Measurements from ENCODE around the gene DPP6. TPM values are rescaled to one million over a fixed set of nuclear protein-coding genes. Genes with fewer than 3 reads are reported as not detected.

DPP6 gene
- total and polyA plus RNA-seq, 4 experiments from 2014 or later: not detected

DNA sequence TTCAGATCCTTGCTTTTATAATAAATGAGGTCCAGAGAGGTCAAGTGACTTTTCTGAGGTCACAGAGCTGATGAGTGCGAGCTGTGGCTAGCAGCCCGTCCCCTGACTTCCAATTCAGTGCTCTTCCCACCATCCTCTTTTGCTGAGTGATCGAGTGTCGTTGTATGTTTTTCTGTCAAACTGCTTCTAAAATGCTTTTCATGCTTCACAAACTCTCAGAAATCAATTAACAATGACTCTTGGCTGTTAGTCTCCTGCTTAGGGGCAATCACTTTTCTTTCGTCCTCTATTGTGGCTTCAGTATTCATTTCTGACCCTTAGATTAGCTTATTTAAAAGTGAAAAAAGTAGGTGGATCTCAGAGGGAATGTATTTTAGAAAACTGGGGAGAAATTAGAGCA is 423.7 kb downstream of the DPP6 start:
- no peak overlapping the region for H3K4me3 Mint-ChIP-seq
- no peaks in the 10 kb centered on the region for H3K9me3 ChIP-seq (ENCODE audit: control insufficient read depth in 1 of 2, low read length in 2 of 2)
- intact Hi-C loops (cut with micrococcal nuclease): no loop called here
- H3K27ac Mint-ChIP-seq: no peak overlapping the region
- H3K27ac ChIP-seq (ENCODE audit: low read depth, low read length): no peak overlapping the region
- no peaks in the 10 kb centered on the region for H3K4me1 ChIP-seq (ENCODE audit: insufficient read depth, low read length)
- no peaks in the 10 kb centered on the region for H3K27me3 ChIP-seq (ENCODE audit: insufficient read depth, low read length)
- no peak overlapping the region for H3K4me3 ChIP-seq (ENCODE audit: low read length in 2 of 2)
- H3K4me1 Mint-ChIP-seq: no peaks in the 10 kb centered on the region
- H3K36me3 ChIP-seq (ENCODE audit: insufficient read depth, low read length): no peaks in the 10 kb centered on the region
- no peaks in the 10 kb centered on the region for H3K27me3 Mint-ChIP-seq
- ChIA-PET CTCF (ENCODE audit: partially characterized antibody) (interaction anchor here (0.5 kb wide), 1 partner anchor 58 kb away, joined by 3 read pairs; no protein-coding TSS in a partner anchor), POLR2A (ENCODE audit: partially characterized antibody) (no interaction called here)
- no peaks in the 10 kb centered on the region for H3K36me3 Mint-ChIP-seq
- peaks cover 0 to 3% (median 0%) of the 10 kb centered on the region in 8 donors for H3K9me3 Mint-ChIP-seq
- no peak for DNase-seq

DNA sequence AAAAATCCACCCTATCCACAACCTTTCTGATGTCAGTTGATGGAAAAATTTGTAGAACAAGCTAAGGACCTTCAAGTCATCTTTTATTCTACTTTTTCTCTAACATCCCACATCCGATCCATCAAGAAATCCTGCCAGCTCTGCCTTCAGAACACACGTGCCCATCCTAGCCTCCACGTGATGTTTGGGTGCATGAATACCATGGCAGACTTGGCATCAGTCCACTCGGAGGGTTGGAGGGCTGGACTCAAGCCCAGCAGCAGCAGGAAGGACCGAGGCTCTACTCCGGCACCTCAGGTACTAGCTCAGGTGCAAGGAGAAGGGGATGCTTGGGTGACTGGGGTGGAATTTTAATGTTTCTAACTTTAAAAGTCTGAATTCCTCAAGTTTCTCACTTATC is 428.6 kb downstream of the DPP6 start:
- Histone ChIP-seq H3K4me1 (ENCODE audit: insufficient read depth, low read length) (no peaks in the 10 kb centered on the region), H3K4me3 (ENCODE audit: low read length in 2 of 2) (no peak overlapping the region), H3K9me3 (ENCODE audit: control insufficient read depth in 1 of 2, low read length in 2 of 2) (no peaks in the 10 kb centered on the region), H3K27me3 (ENCODE audit: insufficient read depth, low read length) (no peaks in the 10 kb centered on the region), H3K27ac (ENCODE audit: low read depth, low read length) (no peak overlapping the region), H3K36me3 (ENCODE audit: insufficient read depth, low read length) (no peaks in the 10 kb centered on the region)
- CTCF ChIA-PET (ENCODE audit: partially characterized antibody): no interaction called here
- POLR2A ChIA-PET (ENCODE audit: partially characterized antibody): no interaction called here
- intact Hi-C loops (cut with micrococcal nuclease): no loop called here
- DNase-seq: no peak
- no peak overlapping the region for H3K4me3 Mint-ChIP-seq
- no peaks in the 10 kb centered on the region for H3K4me1 Mint-ChIP-seq
- no peaks in the 10 kb centered on the region for H3K36me3 Mint-ChIP-seq
- H3K27me3 Mint-ChIP-seq: no peaks in the 10 kb centered on the region
- H3K27ac Mint-ChIP-seq: no peak overlapping the region
- H3K9me3 Mint-ChIP-seq: peaks cover 0 to 3% (median 0%) of the 10 kb centered on the region in 8 donors

DNA sequence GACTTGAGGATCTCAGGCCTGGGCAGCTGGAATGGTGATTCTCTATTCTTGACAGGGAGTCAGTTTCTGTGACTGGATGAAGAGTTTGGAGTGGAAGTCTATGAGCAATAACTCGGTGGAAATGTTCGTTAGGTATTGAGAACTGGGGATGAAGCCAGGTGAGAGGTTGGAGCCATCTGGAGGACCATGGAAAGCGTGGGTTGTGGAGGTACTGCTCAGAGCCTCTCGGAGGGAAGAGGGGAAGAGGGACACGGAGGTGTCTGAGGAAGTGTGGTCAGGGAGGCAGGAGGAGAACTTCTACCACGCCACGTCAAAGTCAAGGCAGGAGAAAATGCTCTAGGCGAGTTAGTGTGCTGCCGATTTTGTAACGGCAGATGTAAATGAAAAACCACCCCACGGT is 430.7 kb downstream of the DPP6 start:
- Mint-ChIP-seq H3K4me1 (no peaks in the 10 kb centered on the region), H3K27ac (no peak overlapping the region), H3K27me3 (no peaks in the 10 kb centered on the region), H3K9me3 (peaks cover 0 to 7% (median under 1%) of the 10 kb centered on the region in 8 donors), H3K4me3 (no peak overlapping the region), H3K36me3 (no peaks in the 10 kb centered on the region)
- no peak overlapping the region for H3K27ac ChIP-seq (ENCODE audit: low read depth, low read length)
- intact Hi-C loops (cut with micrococcal nuclease): no loop called here
- ChIA-PET CTCF (ENCODE audit: partially characterized antibody) (no interaction called here), POLR2A (ENCODE audit: partially characterized antibody) (no interaction called here)
- H3K4me1 ChIP-seq (ENCODE audit: insufficient read depth, low read length): no peaks in the 10 kb centered on the region
- no peak for DNase-seq
- no peaks in the 10 kb centered on the region for H3K27me3 ChIP-seq (ENCODE audit: insufficient read depth, low read length)
- no peaks in the 10 kb centered on the region for H3K36me3 ChIP-seq (ENCODE audit: insufficient read depth, low read length)
- no peak overlapping the region for H3K4me3 ChIP-seq (ENCODE audit: low read length in 2 of 2)
- H3K9me3 ChIP-seq (ENCODE audit: control insufficient read depth in 1 of 2, low read length in 2 of 2): no peaks in the 10 kb centered on the region

DNA sequence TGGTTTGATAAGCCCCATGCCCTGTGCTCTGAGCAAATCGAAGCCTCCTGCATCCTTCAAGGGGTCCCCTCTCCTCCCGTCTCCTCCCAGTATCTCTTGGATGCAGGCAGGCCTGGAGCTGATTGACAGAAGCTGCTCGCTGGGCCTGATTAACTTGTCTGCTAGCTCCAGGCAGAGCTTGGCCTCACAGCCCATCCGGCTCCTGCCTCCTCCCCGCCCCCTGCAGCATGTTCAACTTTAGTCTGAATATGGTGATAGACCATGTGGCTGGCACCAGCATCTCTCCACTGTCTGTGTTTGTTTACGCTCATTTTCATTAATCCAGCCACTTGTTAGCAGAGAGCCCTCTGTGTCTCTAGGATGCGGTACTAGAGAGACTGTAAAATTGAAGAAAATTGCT is 432.2 kb downstream of the DPP6 start:
- Histone ChIP-seq H3K4me1 (ENCODE audit: insufficient read depth, low read length) (no peaks in the 10 kb centered on the region), H3K9me3 (ENCODE audit: control insufficient read depth in 1 of 2, low read length in 2 of 2) (no peaks in the 10 kb centered on the region), H3K27ac (ENCODE audit: low read depth, low read length) (no peak overlapping the region), H3K36me3 (ENCODE audit: insufficient read depth, low read length) (no peaks in the 10 kb centered on the region), H3K27me3 (ENCODE audit: insufficient read depth, low read length) (no peaks in the 10 kb centered on the region), H3K4me3 (ENCODE audit: low read length in 2 of 2) (no peak overlapping the region)
- intact Hi-C loops (cut with micrococcal nuclease): no loop called here
- peaks cover 0 to 11% (median 1%) of the 10 kb centered on the region in 8 donors for H3K9me3 Mint-ChIP-seq
- no peaks in the 10 kb centered on the region for H3K36me3 Mint-ChIP-seq
- no peak overlapping the region for H3K4me3 Mint-ChIP-seq
- POLR2A ChIA-PET (ENCODE audit: partially characterized antibody): no interaction called here
- no peaks in the 10 kb centered on the region for H3K4me1 Mint-ChIP-seq
- no peak for DNase-seq
- no peaks in the 10 kb centered on the region for H3K27me3 Mint-ChIP-seq
- CTCF ChIA-PET (ENCODE audit: partially characterized antibody): no interaction called here
- H3K27ac Mint-ChIP-seq: no peak overlapping the region

DNA sequence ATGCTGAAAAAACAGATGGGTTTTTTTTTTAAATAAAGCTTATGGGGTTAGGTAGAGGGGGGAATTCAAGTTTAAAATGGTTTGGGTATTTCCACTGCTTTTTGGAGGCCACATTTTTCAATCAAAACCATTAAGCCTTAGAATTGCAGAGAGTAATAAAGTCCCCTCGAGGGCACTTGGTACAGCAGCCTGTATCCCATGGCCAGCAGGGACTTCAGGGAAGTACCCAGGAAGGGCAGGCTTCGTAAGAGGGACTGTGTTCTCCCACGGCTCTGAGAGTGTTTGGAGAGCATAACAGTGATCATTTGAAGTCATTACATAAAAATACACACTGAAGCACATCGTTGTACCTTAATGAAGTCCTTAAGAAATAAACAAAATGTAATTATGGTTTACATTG is 432.7 kb downstream of the DPP6 start:
- no peak for DNase-seq
- Mint-ChIP-seq H3K9me3 (peaks cover 0 to 11% (median 1%) of the 10 kb centered on the region in 8 donors), H3K27ac (no peak overlapping the region), H3K4me1 (no peaks in the 10 kb centered on the region), H3K36me3 (no peaks in the 10 kb centered on the region), H3K27me3 (no peaks in the 10 kb centered on the region), H3K4me3 (no peak overlapping the region)
- Histone ChIP-seq H3K4me1 (ENCODE audit: insufficient read depth, low read length) (no peaks in the 10 kb centered on the region), H3K4me3 (ENCODE audit: low read length in 2 of 2) (no peak overlapping the region), H3K27me3 (ENCODE audit: insufficient read depth, low read length) (no peaks in the 10 kb centered on the region), H3K36me3 (ENCODE audit: insufficient read depth, low read length) (no peaks in the 10 kb centered on the region), H3K9me3 (ENCODE audit: control insufficient read depth in 1 of 2, low read length in 2 of 2) (no peaks in the 10 kb centered on the region), H3K27ac (ENCODE audit: low read depth, low read length) (no peak overlapping the region)
- ChIA-PET POLR2A (ENCODE audit: partially characterized antibody) (no interaction called here), CTCF (ENCODE audit: partially characterized antibody) (no interaction called here)
- intact Hi-C loops (cut with micrococcal nuclease): no loop called here

DNA sequence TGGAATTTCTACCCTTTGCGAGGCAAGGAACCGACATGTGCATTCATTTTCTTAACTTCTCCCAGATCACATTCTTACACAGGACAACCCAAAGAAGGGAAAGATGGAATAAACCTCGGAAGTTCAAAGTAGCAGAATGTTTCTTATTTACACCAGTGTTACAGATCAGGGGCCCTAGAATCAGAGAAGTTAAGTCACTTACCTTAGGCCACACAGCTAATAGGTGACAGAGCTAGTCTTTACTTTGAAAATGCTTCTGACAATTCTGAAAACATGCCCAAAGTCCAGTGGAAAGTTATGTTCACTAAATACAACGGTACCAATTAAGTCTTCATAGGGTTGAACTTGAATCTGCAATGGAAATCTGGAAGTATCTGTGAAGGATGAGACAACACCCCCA is 437.7 kb downstream of the DPP6 start:
- H3K4me1 Mint-ChIP-seq: no peaks in the 10 kb centered on the region
- ChIA-PET CTCF (ENCODE audit: partially characterized antibody) (no interaction called here), POLR2A (ENCODE audit: partially characterized antibody) (no interaction called here)
- H3K36me3 Mint-ChIP-seq: no peaks in the 10 kb centered on the region
- H3K4me3 Mint-ChIP-seq: no peak overlapping the region
- H3K27me3 Mint-ChIP-seq: no peaks in the 10 kb centered on the region
- Histone ChIP-seq H3K9me3 (ENCODE audit: control insufficient read depth in 1 of 2, low read length in 2 of 2) (no peaks in the 10 kb centered on the region), H3K36me3 (ENCODE audit: insufficient read depth, low read length) (no peaks in the 10 kb centered on the region), H3K27ac (ENCODE audit: low read depth, low read length) (no peak overlapping the region), H3K27me3 (ENCODE audit: insufficient read depth, low read length) (no peaks in the 10 kb centered on the region), H3K4me1 (ENCODE audit: insufficient read depth, low read length) (no peaks in the 10 kb centered on the region), H3K4me3 (ENCODE audit: low read length in 2 of 2) (no peak overlapping the region)
- no peak for DNase-seq
- intact Hi-C loops (cut with micrococcal nuclease): no loop called here
- H3K27ac Mint-ChIP-seq: no peak overlapping the region
- H3K9me3 Mint-ChIP-seq: peaks cover 0 to 8% (median 1%) of the 10 kb centered on the region in 8 donors

DNA sequence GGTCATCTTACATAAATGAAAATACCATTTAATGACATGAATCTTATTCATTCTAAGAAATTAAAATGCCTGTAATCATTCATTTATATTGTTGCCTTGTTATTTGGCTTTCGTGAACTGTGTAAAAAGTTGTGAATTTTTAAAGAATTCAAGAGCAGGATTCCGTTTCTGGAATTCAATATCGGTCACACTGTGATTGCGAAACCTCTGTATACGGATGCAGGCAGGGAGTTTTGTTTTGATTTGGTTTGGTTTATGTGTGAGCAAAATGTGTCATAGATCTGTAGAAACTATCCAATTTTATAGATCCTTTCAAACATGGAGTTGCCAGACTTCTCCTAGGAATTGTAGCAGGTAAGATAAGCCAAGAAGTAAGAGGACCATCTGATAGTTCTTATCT is 441.4 kb downstream of the DPP6 start:
- Mint-ChIP-seq H3K4me1 (no peaks in the 10 kb centered on the region), H3K4me3 (no peak overlapping the region), H3K27me3 (no peaks in the 10 kb centered on the region), H3K9me3 (peaks cover 0 to 4% (median under 1%) of the 10 kb centered on the region in 8 donors), H3K27ac (no peak overlapping the region), H3K36me3 (no peaks in the 10 kb centered on the region)
- intact Hi-C loops (cut with micrococcal nuclease): no loop called here
- no peaks in the 10 kb centered on the region for H3K36me3 ChIP-seq (ENCODE audit: insufficient read depth, low read length)
- no peak overlapping the region for H3K27ac ChIP-seq (ENCODE audit: low read depth, low read length)
- POLR2A ChIA-PET (ENCODE audit: partially characterized antibody): no interaction called here
- no peaks in the 10 kb centered on the region for H3K4me1 ChIP-seq (ENCODE audit: insufficient read depth, low read length)
- no peak for DNase-seq
- H3K9me3 ChIP-seq (ENCODE audit: control insufficient read depth in 1 of 2, low read length in 2 of 2): no peaks in the 10 kb centered on the region
- H3K27me3 ChIP-seq (ENCODE audit: insufficient read depth, low read length): no peaks in the 10 kb centered on the region
- no peak overlapping the region for H3K4me3 ChIP-seq (ENCODE audit: low read length in 2 of 2)
- CTCF ChIA-PET (ENCODE audit: partially characterized antibody): no interaction called here

DNA sequence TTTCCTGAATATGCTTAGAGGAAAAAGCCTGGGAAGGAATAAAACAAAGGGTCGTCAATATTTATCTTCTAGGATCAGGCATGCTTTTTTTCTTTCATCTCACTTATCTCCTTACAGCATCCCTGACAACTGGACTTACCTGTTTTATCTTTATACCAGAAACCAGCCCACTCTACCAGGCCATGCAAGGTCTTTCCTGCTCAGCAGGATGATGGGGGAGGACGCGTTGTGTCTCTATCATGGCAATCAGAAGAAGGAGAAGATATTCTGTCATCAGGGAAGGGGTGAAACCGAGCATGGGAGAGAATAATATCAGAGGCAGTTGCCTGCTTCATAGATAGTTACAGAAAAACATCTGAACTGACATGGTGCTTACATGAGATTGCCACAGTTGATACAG is 445.6 kb downstream of the DPP6 start:
- H3K36me3 Mint-ChIP-seq: no peaks in the 10 kb centered on the region
- H3K4me3 ChIP-seq (ENCODE audit: low read length in 2 of 2): no peak overlapping the region
- no peaks in the 10 kb centered on the region for H3K4me1 ChIP-seq (ENCODE audit: insufficient read depth, low read length)
- intact Hi-C loops (cut with micrococcal nuclease): no loop called here
- POLR2A ChIA-PET (ENCODE audit: partially characterized antibody): no interaction called here
- no peaks in the 10 kb centered on the region for H3K36me3 ChIP-seq (ENCODE audit: insufficient read depth, low read length)
- H3K9me3 ChIP-seq (ENCODE audit: control insufficient read depth in 1 of 2, low read length in 2 of 2): no peaks in the 10 kb centered on the region
- CTCF ChIA-PET (ENCODE audit: partially characterized antibody): no interaction called here
- H3K27me3 ChIP-seq (ENCODE audit: insufficient read depth, low read length): no peaks in the 10 kb centered on the region
- H3K27ac Mint-ChIP-seq: no peak overlapping the region
- H3K4me1 Mint-ChIP-seq: no peaks in the 10 kb centered on the region
- peaks cover 2 to 16% (median 11%) of the 10 kb centered on the region in 8 donors for H3K9me3 Mint-ChIP-seq
- no peak for DNase-seq
- no peaks in the 10 kb centered on the region for H3K27me3 Mint-ChIP-seq
- H3K4me3 Mint-ChIP-seq: no peak overlapping the region
- no peak overlapping the region for H3K27ac ChIP-seq (ENCODE audit: low read depth, low read length)

Measured in CD4-positive, alpha-beta memory T cell (primary cell).